ENCODE measurements around the gene PEAK3.

PEAK3 gene

DNA sequence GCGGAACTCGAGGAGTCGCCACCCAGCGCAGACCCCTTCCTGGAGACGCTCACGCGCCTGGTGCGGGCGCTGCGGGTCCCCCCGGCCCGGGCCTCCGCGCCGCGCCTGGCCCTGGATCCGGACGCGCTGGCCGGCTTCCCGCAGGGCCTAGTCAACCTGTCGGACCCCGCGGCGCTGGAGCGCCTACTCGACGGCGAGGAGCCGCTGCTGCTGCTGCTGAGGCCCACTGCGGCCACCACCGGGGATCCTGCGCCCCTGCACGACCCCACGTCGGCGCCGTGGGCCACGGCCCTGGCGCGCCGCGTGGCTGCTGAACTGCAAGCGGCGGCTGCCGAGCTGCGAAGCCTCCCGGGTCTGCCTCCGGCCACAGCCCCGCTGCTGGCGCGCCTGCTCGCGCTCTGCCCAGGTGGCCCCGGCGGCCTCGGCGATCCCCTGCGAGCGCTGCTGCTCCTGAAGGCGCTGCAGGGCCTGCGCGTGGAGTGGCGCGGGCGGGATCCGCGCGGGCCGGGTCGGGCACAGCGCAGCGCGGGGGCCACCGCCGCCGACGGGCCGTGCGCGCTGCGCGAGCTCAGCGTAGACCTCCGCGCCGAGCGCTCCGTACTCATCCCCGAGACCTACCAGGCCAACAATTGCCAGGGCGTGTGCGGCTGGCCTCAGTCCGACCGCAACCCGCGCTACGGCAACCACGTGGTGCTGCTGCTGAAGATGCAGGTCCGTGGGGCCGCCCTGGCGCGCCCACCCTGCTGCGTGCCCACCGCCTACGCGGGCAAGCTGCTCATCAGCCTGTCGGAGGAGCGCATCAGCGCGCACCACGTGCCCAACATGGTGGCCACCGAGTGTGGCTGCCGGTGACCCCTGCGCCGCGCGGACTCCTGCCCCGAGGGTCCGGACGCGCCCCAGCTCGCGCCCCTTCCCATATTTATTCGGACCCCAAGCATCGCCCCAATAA is 30.6 kb downstream of the PEAK3 start:
- no peak for DNase-seq (ENCODE audit: extremely low read depth in 1 of 2, low read depth in 1 of 2)

- DNase-seq (ENCODE audit: extremely low read depth in 1 of 2, low read depth in 1 of 2) = no peak
Measured at GRCh38 chr19:2250766-2251105, 31.2 kb downstream of the PEAK3 start.

DNA sequence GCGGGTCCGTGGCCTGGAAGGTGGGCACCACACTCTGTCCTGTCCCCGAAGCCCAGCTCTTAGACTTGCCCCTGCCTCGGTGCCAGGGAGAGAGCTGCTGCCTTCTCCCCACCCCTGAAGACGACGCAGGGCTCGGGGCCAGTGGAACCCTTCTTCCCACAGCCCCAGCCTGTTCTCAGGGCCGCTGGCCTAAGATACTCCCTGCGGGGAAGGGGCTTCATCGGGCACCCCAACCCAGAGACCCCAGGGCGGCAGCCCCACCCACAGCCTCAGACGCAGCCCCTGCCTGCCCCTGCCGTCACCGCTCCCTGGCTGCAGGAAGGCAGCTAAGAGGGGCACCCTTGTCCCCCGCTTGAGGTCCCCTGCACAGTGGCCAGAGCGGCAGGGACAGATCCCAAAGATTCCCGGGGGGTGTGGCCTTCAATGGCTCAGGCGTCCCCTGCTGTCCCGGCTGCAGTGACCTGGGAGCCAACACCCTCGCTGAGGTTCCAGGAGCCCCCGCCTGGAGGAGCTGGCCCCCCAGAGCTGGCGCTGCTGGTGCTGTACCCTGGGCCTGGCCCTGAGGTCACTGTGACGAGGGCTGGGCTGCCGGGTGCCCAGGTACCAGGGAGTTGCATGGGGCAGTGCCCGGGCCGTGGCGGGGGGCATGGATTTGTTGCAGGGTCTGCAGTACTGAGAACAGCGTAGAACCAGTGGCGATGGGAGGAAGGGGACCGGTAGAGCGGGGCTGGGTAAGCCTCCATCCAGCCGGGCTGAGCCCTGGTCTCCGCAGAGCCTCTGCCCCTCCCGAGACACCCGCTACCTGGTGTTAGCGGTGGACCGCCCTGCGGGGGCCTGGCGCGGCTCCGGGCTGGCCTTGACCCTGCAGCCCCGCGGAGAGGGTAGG is 31.9 kb downstream of the PEAK3 start:
- DNase-seq (ENCODE audit: extremely low read depth in 1 of 2, low read depth in 1 of 2) = no peak

- DNase-seq (ENCODE audit: extremely low read depth in 1 of 2, low read depth in 1 of 2) = no peak
Measured at GRCh38 chr19:2249010-2249866, 32.7 kb downstream of the PEAK3 start, which contains the start of gene AMH. Gene AMH (plus strand): TSS chr19:2249323. CDS start chr19:2249333, 10 bp downstream.

DNA sequence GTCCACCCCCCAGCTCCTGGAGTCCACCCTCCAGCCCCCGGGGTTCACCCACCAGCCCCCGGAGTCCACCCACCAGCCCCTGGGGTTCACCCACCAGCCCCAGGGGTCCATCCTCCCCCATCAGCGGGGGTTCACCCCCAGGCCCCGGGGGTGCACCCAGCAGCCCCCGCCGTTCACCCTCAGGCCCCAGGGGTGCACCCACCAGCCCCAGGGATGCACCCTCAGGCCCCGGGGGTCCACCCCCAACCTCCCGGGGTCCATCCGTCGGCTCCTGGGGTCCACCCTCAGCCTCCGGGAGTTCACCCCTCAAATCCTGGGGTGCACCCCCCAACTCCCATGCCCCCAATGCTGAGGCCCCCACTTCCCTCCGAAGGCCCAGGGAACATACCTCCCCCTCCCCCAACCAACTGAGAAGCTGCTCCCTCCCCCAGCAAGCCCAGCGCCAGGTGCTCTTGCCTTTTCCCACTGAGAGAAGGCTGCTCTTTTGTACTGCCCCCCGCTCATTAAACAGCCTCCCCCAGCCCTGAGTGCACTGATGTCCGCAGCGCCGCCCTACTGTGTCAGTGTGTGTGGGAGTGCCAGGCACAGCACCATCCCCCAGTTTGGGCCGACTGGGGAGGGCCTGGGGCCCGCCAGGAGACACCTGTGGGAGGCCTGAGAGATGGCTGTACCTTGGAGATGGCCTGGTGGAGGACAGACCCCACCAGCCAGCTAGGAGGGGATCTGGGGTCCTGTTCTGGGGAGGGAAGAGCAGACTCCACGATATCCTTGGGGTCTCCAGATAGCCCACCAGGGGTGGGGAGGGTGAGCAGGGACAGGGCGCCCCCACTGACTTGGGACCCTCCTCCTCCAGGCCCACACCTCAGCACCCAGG is 33.6 kb downstream of the PEAK3 start:
- no peak for DNase-seq (ENCODE audit: extremely low read depth in 1 of 2, low read depth in 1 of 2)

DNA sequence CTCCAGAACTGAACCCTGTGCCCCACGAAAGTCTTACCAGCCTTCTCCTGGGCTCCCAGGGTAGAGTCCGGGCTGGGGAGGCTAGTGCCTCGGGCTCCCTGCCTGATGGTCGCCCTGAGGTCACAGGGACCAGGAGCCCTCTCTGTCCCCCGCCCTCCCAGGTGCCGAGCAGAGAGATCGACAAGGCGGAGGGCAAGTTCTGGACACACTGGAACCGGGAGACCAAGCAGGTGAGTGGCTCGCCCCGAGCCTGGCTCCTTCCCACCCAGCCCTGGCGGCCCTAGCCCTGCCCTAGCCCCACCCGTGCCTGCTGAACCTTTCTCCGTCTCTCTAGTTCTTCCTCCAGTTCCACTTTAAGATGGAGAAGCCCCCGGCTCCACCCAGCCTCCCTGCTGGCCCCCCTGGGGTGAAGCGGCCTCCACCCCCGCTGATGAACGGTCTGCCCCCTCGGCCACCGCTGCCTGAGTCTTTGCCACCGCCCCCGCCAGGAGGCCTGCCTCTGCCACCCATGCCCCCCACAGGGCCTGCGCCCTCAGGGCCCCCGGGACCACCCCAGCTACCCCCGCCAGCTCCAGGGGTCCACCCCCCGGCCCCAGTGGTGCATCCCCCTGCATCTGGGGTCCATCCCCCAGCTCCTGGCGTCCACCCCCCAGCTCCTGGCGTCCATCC is 34.4 kb downstream of the PEAK3 start:
- DNase-seq (ENCODE audit: extremely low read depth in 1 of 2, low read depth in 1 of 2) = no peak

DNA sequence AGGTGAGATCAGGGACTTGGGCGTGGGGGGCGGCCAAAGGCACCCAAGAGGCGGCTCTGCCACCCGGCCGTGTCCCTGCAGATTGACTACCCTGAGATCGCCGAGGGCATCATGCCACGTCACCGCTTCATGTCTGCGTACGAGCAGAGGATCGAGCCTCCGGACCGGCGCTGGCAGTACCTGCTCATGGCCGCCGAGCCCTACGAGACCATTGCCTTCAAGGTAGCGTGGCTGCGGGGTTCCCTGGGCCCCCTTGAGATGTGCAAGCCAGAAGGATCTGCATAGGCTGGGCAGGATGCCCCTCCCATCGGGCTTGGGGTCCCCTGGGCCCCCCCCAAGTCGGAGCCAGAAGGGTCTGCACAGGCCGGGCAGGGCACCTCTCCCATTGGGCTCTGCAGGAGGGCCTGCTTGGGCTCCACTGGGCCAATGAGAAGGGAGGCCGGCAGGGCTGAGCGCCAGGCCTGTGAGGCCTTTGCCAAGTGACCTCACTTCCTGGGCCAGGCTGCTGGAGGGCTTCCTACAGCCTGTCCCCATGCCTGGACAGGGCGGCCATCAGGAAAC is 35.1 kb downstream of the PEAK3 start:
- no peak for DNase-seq (ENCODE audit: extremely low read depth in 1 of 2, low read depth in 1 of 2)

GRCh38 chr19:2246014-2246620 is 35.9 kb downstream of the PEAK3 start:
- DNase-seq (ENCODE audit: extremely low read depth in 1 of 2, low read depth in 1 of 2) = no peak

- no peak for DNase-seq (ENCODE audit: extremely low read depth in 1 of 2, low read depth in 1 of 2)
Measured at GRCh38 chr19:2245273-2245672, 36.7 kb downstream of the PEAK3 start.

- DNase-seq (ENCODE audit: extremely low read depth in 1 of 2, low read depth in 1 of 2) = no peak
Measured at GRCh38 chr19:2244486-2244885, 37.5 kb downstream of the PEAK3 start.

- DNase-seq (ENCODE audit: extremely low read depth in 1 of 2, low read depth in 1 of 2) = no peak
Measured at GRCh38 chr19:2244125-2244411, 37.9 kb downstream of the PEAK3 start.

DNA sequence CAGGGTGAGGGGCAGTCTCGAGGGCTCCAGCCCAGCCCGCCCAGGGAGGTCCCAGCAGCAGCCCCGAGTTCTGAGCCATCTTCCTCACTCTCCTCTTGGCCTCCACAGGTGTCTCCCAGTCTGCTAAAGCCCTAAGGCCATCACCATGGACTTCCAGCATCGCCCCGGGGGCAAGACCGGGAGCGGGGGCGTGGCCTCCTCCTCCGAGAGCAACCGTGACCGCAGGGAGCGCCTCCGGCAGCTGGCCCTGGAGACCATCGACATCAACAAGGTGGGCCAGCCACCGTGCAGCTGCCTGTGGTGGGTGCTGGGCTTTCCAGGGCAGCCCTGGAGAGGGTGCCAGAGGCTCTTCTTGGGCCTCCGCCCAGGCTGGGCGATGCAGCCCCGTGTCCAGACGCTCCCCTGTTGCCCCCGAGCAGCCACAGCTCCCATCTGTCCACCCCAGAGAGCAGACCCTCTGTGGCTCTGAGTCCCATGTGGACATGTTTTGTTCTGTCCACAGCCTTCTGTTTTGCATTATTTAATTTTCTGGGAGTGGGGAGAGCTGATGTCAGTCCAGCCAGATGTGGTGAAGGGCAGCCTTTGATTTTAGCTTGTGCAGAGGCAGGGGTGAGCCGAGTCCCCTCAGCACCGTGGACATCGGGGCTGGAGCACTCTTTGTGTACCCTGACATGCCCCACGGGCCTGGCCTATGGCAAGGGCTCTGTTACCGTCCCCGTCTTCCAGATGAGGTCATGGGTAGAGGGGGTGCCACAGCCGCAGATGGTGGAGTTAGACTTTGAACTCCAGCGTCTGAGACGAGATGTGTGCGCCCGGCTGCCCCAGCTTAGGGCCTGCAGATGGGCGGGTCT is 38.5 kb downstream of the PEAK3 start:
- DNase-seq (ENCODE audit: extremely low read depth in 1 of 2, low read depth in 1 of 2) = no peak

DNA sequence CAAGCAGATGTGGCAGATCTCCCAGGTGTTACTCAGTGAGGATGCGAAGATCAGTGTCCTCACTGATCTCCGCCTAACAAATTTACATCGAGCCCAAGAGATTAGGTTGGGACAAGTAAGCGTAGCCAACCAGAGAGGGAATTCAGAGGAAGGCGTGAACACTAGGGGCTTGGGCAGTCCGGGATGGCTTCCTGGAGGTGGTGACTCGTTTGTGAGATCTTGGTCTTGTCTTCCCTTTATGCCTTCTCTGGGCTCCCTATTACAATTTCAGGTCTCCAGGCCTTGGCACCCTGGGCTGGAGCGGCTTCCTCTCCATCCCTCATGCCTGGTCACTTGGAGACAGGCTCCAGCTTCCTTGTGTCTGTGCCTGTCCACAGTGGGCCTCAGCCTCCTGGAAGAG is 39.2 kb downstream of the PEAK3 start:
- DNase-seq (ENCODE audit: extremely low read depth in 1 of 2, low read depth in 1 of 2) = no peak

DNA sequence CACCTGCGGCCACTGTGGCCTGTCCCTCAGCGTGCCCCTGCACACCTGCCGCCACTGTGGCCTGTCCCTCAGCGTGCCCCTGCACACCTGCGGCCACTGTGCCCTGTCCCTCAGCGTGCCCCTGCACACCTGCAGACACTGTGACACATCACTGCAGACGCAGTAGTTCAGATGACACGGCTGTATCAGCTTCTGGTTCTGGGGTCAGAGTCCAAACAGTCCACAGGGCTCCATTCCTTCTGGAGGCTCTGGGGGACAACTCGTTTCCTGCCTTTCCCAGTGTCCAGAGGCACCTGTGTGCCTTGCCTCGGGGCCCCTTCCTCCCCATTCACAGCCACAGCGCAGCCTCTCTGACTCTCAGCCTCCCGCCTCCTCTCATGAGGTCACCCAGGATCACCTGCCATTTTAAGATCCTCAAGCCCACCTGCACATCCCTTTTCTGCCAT is 39.9 kb downstream of the PEAK3 start:
- DNase-seq (ENCODE audit: extremely low read depth in 1 of 2, low read depth in 1 of 2) = no peak

DNA sequence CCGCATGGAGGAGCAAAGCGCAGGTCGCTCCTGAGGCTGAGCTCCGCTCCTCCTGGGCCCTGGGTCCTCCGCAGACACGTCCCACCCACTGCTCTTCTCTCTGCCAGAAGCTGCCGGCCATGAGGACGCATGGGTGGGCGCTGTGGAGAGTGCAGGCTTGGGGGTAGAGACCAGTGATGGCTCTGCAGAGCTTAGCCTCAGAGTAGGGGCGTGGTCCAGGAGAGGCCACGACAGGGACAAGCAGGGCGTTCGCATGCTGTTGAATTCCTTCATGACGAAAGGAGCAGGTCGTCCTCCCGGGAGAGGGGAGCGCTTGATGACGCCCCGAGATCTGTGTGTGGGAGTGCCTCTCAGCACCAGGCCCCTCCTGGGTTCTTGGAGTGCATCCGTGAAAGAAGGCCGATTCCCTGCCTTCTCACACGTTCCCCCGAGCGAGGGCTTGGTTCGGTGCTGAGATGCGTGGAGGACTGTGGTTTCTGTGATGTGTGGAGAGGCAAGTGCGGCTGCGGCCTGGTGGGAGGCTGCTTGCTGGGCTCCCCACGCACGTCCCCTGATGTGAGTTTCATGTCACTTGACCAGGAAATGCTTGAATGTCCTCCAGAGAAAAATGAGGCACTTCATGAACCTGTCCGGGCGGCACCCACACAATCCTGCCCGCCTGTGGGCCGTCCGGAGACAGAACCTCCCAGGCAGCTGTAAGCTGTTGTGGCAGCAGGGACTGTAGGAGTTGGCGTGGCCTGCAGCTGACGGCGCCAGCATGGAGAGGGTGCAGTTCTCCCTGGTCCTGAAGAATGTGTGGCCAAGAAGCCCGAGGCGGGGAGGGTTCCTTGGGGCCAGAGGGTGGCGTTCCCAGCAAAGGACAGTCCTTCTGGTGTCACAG is 40.9 kb downstream of the PEAK3 start:
- DNase-seq (ENCODE audit: extremely low read depth in 1 of 2, low read depth in 1 of 2) = no peak

- DNase-seq (ENCODE audit: extremely low read depth in 1 of 2, low read depth in 1 of 2) = no peak
Measured at GRCh38 chr19:2239771-2240770, 41.9 kb downstream of the PEAK3 start.
